ENCODE data around the gene PDS5B. TPM values are rescaled to one million over a fixed set of nuclear protein-coding genes. Genes with fewer than 3 reads are reported as not detected.

PDS5B gene
- total and polyA plus RNA-seq, 2 of the 8 experiments (the other 6 are each of a cell fraction or from before 2014, with no cell fraction given): 5.5 to 54.6 TPM

- TF ChIP-seq CHD7 (IDR thresholded peaks at IDR 0.05; ENCODE audit: insufficient replicate concordance, low read length) (no peak), E2F6 (IDR thresholded peaks at IDR 0.05) (no peak), ASH2L (IDR thresholded peaks at IDR 0.05; ENCODE audit: low read length) (no peak), JUND (IDR thresholded peaks at IDR 0.05; ENCODE audit: low read length) (no peak), SIRT6 (IDR thresholded peaks at IDR 0.05; ENCODE audit: low read length) (no peak), USF2 (IDR thresholded peaks at IDR 0.05; ENCODE audit: low read length) (no peak), EGR1 (IDR thresholded peaks at IDR 0.05; ENCODE audit: borderline replicate concordance, low read depth, low read length) (no peak), GABPA (IDR thresholded peaks at IDR 0.05; ENCODE audit: borderline replicate concordance, insufficient read depth, low read length) (no peak), BACH1 (IDR thresholded peaks at IDR 0.05; ENCODE audit: low read length) (no peak), TAF1 (IDR thresholded peaks at IDR 0.05; ENCODE audit: low read depth, low read length) (no peak), NANOG (IDR thresholded peaks at IDR 0.05; ENCODE audit: insufficient read depth, low read depth, low read length, poor library complexity, severe bottlenecking) (no peak)
Observed at GRCh38 chr13:32642316-32642715, 56.1 kb downstream of the PDS5B start (continued).

Data from H1 (cell line).